Epithelial cell of proximal tubule (primary cell): ENCODE measurements around the gene ZNF784. TPM values are rescaled to one million over a fixed set of nuclear protein-coding genes. Genes with fewer than 3 reads are reported as not detected.

Source experiments
- DNase-seq: peaks from one replicate; pipeline ENCODE4 v3.0.0-alpha.2; 2011; ENCODE audit warnings: low read depth
- H3K4me3 ChIP-seq: 2 replicates; pipeline ENCODE4 v1.5.1; 2011; ENCODE audit warnings: low read depth, mild to moderate bottlenecking, low read length
- total RNA-seq: library from RNA; depleted of rRNA; stranded (reverse); fragments of >200 nt; gene quantifications from 2 replicates; pipeline ENCODE4 v1.2.3, GENCODE V29; 2015
- TF ChIP-seq, protein P1 (sequence below): conservative IDR thresholded peaks from 2 replicates; pipeline ENCODE4 v1.5.1; 2012; ENCODE audit warnings: low read depth, mild to moderate bottlenecking, low read length

ZNF784 gene
- total RNA-seq, 1 donor from 2014 or later, result 0.58 TPM

DNA sequence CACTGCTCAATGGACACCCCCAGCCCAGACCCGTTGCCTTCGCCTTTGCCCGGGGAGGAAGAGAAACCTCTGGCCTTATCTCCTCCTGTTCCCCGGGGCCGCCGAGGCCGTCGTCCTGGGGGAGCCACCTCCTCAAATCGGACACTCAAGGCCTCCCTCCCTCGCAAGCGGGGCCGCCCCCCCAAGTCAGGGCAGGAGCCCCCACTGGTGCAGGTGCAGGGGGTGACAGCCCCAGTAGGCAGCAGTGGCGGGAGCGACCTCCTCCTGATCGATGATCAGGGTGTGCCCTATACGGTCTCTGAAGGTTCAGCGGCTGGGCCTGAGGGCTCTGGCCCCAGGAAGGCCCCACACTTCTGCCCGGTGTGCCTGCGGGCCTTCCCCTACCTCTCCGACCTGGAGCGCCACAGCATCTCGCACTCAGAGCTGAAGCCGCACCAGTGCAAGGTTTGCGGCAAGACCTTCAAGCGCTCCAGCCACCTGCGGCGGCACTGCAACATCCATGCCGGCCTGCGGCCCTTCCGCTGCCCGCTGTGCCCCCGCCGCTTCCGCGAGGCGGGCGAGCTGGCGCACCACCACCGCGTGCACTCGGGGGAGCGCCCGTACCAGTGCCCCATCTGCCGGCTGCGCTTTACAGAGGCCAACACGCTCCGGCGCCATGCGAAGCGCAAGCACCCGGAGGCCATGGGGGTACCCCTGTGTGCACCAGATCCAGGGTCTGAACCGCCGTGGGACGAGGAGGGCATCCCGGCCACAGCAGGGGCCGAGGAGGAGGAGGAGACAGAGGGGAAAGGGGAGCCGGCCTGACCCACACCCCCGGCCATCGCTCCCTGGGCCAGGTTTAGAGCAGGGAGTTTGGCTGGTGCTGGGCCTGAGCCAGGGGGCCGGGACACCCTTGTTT, 22.0 kb downstream of the ZNF784 start:
- DNase-seq, result no peak
- TF ChIP-seq, protein P1, sequence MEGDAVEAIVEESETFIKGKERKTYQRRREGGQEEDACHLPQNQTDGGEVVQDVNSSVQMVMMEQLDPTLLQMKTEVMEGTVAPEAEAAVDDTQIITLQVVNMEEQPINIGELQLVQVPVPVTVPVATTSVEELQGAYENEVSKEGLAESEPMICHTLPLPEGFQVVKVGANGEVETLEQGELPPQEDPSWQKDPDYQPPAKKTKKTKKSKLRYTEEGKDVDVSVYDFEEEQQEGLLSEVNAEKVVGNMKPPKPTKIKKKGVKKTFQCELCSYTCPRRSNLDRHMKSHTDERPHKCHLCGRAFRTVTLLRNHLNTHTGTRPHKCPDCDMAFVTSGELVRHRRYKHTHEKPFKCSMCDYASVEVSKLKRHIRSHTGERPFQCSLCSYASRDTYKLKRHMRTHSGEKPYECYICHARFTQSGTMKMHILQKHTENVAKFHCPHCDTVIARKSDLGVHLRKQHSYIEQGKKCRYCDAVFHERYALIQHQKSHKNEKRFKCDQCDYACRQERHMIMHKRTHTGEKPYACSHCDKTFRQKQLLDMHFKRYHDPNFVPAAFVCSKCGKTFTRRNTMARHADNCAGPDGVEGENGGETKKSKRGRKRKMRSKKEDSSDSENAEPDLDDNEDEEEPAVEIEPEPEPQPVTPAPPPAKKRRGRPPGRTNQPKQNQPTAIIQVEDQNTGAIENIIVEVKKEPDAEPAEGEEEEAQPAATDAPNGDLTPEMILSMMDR, result no peak
- no peak overlapping the region for H3K4me3 ChIP-seq

DNA sequence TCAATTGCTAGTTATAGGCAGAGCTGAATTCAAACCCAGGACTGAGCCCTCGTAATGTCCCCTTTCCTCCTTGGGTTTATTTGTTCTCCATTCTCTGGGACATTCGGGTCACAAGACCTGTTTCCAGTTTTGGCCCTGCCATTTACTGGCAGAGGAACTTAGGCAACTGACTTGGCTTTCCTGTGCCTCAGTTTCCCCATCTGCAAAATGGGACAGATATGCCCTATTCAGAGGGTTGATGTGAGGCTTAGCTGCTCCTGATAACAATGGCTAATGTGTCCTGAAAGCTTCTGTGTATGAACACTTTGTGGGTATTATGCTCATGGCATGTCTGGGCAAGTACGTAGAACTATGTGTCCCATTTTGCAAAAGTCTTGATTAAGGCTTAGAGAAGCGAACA, 23.3 kb downstream of the ZNF784 start:
- TF ChIP-seq, protein P1, result no peak
- DNase-seq, result no peak
- H3K4me3 ChIP-seq, result peak overlapping the region; percentile 82

DNA sequence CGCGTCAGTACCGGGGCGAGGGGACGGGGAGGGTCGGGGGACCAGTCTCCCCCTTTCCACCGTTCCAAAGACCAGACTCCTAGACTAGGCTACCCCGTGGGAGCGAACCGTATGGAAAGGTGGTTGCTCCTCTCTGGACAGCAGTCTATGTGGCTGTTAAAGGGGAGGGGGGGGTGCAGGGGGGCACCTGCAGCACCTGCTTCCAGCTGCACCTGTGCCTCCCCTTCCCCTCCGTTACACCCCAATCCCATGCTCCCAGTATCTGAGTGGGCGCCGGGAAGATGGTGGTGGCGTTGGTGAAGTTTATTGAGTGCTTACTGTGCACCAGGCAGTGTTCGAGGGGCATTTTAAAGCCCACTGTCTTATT, 23.7 kb downstream of the ZNF784 start:
- H3K4me3 ChIP-seq, result peak overlapping the region; percentile 82
- no peak for DNase-seq
- TF ChIP-seq, protein P1, result no peak

DNA sequence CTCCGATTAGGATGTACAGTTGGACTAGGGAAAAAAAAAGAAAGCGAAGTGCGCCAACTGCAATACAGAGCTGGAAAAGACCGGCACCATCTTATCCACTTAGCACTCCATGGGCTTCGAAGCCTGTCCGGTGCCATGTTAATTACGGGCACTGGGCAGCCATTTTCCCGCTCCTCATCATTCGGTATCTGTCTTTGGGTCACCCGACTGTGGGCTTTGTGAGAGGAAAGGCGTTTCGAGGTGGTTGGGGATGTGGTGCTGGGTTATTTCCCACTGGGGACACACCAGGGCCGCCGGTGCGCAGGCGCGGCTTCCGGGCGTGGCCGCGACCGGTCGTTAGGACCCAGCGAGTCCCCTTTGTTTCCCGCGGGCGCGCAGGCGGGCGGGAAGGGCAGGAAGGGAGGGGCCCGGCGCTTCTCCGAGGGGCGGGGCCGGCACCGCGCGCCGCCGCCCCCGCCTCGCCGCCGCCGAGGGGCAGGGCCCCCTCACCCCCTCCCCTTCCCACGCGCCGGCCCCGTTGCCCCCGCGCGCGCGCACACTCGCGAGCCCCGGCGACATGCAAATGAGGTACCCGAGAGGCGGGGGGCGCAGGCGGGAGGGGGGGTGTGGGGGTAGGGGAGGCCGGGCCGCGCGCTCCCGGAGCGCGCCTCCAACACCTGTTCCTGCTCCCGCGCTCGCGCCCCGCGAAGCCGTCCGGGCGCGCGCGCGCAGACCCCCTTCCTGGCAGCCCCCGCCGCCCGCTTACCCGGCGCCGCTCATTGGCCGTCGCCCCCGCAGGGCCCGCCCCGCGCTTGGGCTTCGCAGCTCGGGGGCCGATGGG, 24.3 kb downstream of the ZNF784 start, which contains the start of gene ZNF524:
Gene ZNF524 (plus strand): TSS at position 447 of the 820 bp plus-strand sequence. CDS start 1,825 bp downstream, outside the sequence.
- TF ChIP-seq, protein P1, result no peak
- DNase-seq, result no peak
- H3K4me3 ChIP-seq, result peak within 1 kb of the TSS; percentile 82

DNA sequence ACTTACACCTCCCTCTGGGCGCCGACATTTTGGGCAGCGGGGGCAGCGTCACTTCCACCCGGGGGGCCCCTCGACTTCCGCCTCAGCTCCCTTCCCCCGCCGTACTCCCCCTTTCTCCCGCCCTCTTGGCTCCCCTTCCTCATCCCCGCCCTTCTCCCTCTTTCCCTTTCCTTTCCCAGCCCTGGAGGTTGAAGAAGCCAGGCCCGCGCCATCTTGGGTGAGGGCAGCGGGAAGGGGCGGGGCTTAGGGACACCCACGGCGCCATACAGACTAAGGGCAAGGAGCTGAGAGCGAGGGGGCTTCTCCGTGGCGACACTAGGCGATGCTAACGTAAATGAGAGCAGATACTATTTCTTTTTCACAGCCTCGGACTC, 24.9 kb downstream of the ZNF784 start, which contains the start of gene FIZ1:
Gene FIZ1 (minus strand): TSS at position 50 of the 374 bp plus-strand sequence. CDS start 1,652 bp downstream, outside the sequence.
- peak within 1 kb of the TSS; percentile 82 for H3K4me3 ChIP-seq
- DNase-seq, result peak; percentile 85
- TF ChIP-seq, protein P1, result no peak

DNA sequence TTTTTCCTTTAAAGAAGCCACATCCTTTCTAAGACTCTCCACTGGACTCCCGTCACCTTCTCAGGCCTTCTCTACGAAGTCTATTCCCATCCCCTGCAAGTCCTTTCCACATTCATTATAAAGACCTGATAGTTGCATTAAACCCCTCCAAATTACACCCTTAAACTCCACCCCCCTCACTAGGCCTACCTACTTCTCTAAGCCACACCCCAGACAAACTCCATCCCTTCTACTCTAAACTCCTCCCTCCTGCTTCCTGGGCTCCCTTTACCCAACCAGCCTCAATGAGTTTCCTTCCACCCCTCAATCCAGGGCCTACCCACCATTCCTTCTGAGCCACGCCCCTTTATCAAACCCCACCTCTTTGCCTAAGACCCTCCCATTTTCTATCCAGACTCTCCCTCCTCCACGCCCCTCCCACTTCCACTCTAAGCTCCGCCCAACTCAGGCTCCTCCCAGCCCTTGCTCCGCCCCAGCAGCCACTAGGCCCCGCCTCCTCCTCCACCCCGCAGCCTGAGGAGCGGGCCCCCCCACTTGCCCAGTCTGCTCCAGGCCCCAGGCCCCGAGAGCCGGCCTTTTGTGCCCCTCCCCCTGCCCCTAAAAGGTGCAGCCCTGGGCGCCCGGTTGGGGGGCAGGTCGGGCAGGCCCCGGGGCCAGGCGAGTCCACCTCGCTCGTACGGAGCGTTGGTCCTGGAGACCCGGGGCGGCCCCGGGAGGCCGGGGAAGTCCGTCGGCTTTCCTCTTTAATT, 25.5 kb downstream of the ZNF784 start:
- H3K4me3 ChIP-seq, result peak overlapping the region; percentile 82
- DNase-seq, result peak; percentile 90
- TF ChIP-seq, protein P1, result no peak
